Suppressor macrophage (primary cell): ENCODE data around the gene IGSF21.

Source experiments
- DNase-seq, 4 experiments: peaks; one replicate each; pipeline ENCODE4 v3.0.0-alpha.2; 2020 to 2022
- total RNA-seq, 17 experiments: gene quantifications; one replicate each; lab custom pipeline; 2026; ENCODE audit warnings: mixed read lengths in 6 of 17, inconsistent platforms in 3 of 17; lab: John Stamatoyannopoulos, UW

Gene IGSF21
- total RNA-seq, result 0 to 1.4 (median 0.06) reads per million in 17 experiments

DNA sequence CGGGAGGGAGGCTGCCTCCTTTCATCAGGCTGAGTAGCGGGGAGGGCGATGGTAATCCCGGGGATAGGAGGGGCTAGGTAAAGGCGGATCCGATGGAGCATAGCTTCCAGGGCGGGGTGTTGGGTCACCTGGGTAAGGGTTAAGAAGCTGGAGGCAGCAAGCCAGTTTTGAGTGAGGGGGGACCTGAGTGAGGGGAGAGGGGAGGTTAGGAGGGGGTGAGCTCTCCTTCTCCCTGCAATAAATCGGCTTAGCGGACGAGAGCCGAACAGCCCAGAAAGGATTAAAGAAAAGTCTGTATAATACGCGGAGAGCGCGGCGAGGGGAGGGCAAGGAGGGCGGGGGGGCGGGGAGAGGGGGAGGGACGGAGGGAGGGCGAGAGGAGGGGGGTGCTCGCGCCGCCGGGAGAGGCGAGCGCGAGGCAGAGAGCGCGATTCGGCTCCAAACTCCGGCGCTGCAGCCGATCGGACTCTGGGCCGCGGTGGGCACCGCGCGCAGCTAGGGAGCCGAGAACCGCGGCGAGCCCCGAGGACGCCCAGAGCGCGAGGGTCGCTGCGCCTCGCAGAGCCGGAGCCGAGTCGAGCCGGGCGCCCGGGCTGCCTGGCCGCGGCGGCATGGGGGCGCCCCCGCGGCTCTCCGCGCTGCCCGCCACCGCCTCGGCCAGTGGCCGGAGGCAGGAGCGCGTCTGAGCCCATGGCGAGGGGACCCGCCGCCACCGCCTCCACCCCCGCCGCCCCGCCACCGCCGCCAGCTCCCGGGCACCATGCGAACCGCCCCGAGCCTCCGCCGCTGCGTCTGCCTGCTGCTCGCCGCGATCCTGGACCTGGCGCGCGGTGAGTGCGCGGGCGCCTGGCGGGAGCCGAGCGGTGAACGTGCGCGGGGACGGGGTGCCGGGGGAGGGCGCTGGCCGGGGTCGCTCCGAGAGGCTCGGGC is at the start of gene IGSF21:
Gene IGSF21 (plus strand): TSS at position 430 of the 930 bp plus-strand sequence. CDS start 331 bp downstream, at position 761.
- no peak for DNase-seq

DNA sequence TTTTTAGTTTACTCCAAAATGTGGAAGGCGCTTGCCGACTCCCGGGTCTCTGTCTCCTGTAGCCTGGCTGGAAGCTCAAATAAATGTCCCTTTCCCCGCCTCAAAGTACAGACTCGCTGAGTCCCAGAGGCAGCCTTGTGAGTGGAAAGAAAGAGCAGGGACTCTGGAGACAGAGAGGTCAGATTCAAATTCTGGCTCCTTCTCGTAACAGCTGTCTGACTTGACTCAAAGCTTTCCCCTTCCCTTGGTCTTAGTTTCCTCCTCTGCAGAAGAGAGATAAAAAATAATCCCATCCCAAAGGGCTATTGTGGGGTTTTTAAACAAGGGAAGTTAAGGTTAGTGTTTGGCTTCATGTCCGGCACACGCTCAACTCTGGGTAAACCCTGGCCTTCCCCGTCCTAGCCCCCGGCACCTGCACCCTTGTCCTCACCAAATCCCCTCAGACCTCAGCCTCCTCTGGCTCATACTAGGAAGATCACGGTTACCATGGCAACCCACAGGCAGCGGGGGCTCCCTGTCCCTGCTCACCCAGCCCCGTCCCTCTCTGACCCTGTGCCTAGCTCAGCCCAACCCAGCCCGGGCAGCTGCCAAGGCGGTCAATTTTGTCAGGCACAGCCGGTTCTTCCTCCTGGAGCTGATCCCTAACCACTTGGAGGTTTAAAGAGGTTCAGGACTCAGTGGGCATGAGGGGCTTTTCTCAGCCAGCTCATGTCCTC is 49.2 kb upstream of the IGSF21 start:
- no peak for DNase-seq

GRCh38 chr1:18058981-18059605 is 48.5 kb upstream of the IGSF21 start:
- DNase-seq, result no peak

GRCh38 chr1:18060366-18060765 is 47.2 kb upstream of the IGSF21 start:
- no peak for DNase-seq

- DNase-seq, result no peak
These were observed 45.4 kb upstream of the IGSF21 start for GRCh38 chr1:18062185-18062584.

DNA sequence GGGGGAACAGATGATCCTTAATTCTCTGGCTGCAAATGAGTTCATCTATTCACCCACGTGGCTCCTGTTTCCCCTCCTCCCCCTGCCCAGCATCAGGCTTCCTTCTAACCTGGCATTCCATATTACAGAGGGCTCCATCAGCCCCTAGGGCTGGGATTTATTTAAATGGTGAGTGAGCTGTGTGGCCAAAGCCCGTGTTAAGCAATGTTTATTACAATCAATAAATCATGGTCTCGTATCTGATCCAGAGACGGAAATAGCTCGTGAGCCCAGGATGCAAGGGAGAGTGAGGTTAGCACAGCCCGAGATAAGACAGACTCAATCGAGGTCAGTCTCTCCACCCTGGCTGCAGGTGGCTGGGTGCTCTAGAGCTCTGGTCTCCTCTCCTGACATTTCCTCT is 43.1 kb upstream of the IGSF21 start:
- DNase-seq, result no peak

DNA sequence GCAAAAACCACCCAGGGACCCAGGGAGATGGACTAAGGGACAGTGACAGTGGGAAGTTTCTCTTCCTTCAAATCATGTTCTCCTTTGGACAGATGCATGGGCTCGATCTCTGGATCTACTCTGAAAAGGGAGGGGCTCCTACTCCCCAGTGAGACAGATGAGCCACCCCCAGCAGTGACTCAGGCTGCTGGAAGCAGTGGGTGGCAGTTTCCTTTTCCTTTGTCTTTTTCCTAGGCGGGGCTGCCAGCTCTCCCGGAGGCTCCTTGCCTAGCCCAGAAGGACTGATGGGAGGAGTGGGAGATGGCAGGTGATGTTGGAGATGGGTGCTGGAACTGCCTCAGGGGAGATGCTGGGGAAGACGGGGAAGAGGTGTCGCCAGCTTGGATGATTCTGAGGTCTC is 41.0 kb upstream of the IGSF21 start:
- DNase-seq, result no peak

- DNase-seq, result no peak
These were observed 37.7 kb upstream of the IGSF21 start for GRCh38 chr1:18069903-18070302.

DNA sequence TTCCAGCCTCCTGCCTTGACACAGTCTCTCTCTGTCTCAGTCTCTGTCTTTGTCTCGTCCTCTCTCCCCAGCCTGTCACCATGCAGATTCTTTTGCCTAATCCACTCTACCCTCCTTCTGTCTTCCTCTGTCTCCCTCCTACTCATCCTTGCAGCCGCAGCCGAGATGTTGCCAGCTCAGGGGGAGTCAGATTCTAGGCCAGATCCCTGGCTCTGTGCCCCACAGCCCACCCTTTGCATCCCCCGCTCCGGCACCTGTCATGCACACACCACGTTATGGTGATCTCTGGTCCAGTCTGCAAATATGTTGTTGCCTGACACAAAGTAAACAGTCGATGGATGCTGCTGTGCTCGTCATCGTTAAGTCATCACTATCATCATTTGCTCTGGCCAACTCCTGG is 35.5 kb upstream of the IGSF21 start:
- no peak for DNase-seq

DNA sequence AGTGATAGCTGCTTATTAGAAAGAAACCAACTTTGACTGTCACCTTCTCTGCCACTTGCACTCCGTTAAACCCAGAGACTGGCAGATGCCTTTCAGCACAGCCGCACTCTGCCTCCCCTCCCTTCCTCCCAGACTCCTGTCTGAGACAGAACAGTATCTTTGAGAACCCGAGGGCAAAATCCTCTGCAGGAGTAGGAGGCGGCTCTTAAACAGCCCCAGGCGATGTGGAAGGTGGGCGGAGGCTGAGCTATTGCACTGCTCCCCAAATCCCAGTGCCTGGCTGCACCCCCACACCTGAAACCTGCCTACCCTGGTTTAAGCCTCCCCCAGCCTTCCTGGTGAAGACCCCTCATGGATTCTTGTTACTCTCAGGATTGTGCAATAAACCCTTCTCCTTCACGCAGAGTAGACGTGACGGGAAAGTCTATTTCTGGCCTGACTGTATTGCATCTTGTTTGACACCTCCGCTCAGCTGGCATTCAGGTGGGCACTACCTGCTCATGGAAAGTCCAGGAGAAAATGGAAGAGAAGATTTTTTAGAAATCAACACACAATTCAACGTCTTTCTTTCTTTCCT is 34.4 kb upstream of the IGSF21 start:
- DNase-seq, result no peak

GRCh38 chr1:18077657-18078215 is 29.9 kb upstream of the IGSF21 start:
- no peak for DNase-seq

DNA sequence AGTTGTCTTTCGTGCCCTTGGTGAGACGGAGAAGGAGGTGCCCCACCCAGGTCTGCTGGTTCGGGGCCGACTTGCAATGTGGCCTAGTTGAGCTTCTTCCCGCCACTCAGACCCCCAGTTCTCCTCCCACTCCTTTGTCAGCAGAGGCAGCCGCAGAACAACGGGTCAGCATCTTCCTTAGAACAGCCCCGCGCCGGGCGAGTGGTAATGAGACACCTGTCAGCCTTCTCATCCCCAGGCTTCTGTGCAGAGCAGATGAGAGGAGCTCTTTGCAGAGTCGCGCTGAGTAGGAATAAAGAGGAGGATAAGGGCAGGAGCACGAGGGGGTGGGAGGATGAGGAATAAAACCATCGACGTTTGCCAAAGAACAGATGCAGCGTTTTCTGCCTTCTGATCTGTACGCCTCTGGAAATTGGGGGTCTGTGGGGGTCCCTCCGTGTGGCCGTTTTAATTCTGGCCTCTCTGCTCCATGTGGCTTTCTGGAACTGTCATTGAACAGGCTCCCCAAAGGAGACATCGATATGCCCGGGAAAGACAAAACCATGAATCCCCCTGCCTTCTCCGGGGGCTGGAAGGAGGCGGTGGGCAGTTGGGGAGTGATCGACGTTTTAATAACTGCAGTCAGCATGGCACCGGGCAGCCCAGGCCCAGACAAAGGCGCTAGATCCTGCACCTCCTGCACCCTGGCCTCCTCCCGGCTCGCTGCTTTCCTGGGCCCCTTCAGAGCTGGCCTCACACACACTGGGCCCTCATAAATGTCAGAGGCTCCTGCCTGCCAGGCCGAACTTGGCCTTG is 27.5 kb upstream of the IGSF21 start:
- DNase-seq, result no peak

DNA sequence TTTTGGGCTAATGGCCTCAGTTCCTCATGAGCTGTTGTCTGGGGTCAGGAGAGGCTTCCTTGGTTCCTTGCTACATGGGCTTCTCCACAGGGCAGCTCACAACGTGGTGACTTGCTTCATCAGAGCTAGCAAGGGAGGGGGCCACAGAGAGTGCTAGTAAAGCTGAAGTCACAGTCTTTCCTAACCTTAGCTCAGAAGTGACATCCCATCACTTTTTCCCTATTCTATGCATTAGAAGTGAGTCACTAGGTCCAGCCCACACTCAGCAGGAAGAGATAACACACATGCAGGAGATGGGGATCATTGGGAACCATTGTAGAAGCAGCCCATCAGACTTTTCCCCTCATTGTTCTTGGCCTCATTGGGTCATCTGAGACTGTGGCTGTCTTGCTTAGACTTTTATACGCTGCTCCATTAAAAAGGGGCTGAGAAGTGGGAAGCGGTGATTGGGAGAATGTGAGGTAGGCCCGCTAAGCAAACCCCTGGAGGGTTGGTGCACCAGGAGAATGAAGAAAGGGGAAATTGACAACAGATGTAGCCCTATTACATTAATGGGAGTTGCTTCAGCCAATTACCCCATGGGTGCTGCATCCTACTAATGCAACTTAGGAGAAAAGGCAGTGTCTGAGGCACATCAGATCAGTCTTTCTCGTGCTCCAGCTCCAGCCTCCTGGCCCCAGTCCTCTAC is 22.1 kb upstream of the IGSF21 start:
- DNase-seq, result no peak

DNA sequence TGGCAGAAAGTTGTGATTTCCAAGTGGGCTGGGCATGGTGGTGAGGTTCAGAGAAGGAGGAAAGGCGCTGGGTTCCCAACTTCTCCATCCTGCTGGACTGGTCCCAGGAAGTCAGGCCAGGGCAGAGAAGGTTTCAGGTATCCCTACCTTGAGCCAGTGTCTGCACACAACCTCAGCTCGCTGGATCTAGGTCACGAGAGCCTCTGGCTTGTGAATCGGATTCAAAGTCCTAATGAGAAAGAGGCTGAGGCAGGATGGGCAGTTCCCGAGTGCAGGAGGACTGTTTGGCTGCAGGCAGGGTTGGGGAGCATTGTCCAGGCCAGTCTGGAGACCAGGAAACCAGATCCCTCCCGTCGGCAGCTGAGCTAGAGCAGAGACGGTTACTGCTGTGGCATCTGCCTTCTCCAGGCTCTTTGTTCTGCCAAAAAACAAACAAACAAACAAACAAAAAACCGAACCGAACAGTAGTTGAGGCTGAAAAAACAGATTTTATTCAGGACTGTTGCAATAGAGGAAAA is 19.5 kb upstream of the IGSF21 start:
- no peak for DNase-seq

DNA sequence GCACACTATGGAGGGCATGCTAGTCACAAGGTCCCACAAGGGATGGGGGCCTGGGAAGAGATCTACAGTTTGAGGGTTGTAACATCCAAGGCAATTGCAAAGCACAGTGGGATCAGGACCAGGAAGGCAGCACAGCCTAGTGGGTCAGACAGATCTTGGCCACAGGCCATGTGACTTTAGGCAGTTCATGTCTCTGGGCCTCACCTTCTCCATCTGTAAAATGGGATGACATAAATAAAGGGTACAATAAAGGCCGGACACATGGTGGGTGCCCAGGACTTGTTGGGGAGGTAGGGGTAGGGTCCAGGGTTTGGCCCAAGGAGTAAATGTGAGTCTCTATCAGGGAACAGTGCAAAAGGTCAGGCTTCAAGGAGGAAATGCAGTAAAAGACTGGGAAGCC is 18.1 kb upstream of the IGSF21 start:
- DNase-seq, result no peak

- DNase-seq, result no peak
These were observed 17.0 kb upstream of the IGSF21 start for GRCh38 chr1:18090636-18091035.

DNA sequence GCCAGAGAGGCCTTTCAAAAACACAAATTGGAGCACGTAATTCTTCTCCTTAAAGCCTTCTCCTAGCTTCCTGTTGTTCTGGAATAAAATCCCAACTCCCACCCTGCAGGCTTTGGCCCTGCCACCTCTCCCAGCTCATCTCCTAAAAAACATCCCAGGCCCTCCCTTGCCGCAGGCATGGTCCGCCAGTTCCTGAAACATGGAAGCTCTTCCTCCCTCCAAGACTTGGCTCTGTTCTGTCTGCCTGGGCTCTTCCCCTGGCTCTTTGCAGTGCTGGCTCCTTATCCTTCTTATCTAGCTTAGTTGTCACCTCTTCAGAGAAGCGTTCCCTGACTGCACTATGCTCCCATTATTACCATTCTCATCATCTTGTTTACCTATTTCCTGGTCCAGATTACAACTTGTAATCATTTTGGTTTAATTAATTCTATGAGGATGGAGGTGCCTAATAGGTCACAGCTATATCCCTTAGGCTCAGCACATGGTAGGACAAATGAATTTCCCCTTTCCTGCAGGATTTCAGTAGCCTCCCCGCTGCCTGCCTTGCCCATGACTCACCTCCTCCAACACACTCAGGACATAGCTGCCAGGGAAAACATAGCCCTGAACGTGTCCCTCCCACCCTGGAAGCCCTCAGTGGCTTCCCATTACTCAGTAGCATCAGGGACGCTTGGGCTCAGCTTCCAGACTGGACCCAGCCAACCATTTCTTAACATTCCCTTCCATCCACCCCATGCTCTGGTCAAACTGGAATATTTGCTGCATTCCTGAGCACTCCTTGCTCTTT is 15.7 kb upstream of the IGSF21 start:
- DNase-seq, result no peak

- DNase-seq, result no peak
These were observed 14.4 kb upstream of the IGSF21 start for GRCh38 chr1:18093193-18093592.

- DNase-seq, result no peak
These were observed 14.0 kb upstream of the IGSF21 start for GRCh38 chr1:18093646-18094045.

GRCh38 chr1:18094096-18094495 is 13.5 kb upstream of the IGSF21 start:
- no peak for DNase-seq
